Chondrocyte (in vitro differentiated cells): ENCODE results near the gene PTGDR. TPM values are rescaled to one million over a fixed set of nuclear protein-coding genes. Genes with fewer than 3 reads are reported as not detected.

Experiments used
- DNase-seq: peaks from one replicate; pipeline ENCODE4 v3.0.0; 2021; ENCODE audit warnings: mixed read lengths, low spot score
- H3K27ac Mint-ChIP-seq: one replicate; pipeline ENCODE4 v1.8.0; 2021; ENCODE audit warnings: mild to moderate bottlenecking, moderate library complexity, mixed read lengths; ENCODE audit not compliant: unreplicated experiment
- H3K27me3 Mint-ChIP-seq: 2 replicates; pipeline ENCODE4 v1.8.0; 2021; ENCODE audit warnings: low read depth, mixed read lengths
- H3K36me3 Mint-ChIP-seq: 2 replicates; pipeline ENCODE4 v1.8.0; 2021; ENCODE audit warnings: low read depth, mixed read lengths
- H3K4me1 Mint-ChIP-seq: 2 replicates; pipeline ENCODE4 v1.8.0; 2021; ENCODE audit warnings: low read depth, mild to moderate bottlenecking, mixed read lengths
- H3K4me3 Mint-ChIP-seq: one replicate; pipeline ENCODE4 v1.8.0; 2021; ENCODE audit warnings: mild to moderate bottlenecking, moderate library complexity, mixed read lengths; ENCODE audit not compliant: unreplicated experiment
- H3K9me3 Mint-ChIP-seq: 2 replicates; pipeline ENCODE4 v1.8.0; 2021; ENCODE audit warnings: low read depth, mixed read lengths
- CTCF ChIP-seq: fragments of 200-600 bp; sonication (generic); IDR thresholded peaks from 2 replicates; pipeline ENCODE4 v1.5.0; 2021; ENCODE audit warnings: antibody characterized with exemption, mild to moderate bottlenecking, moderate library complexity
- long read RNA-seq: library from polyadenylated mRNA; stranded (forward); transcript quantifications from one replicate; pipeline ENCODE4 v2.0.0, GENCODE V29; 2021
- total RNA-seq: library from RNA; stranded (reverse); gene quantifications from 3 replicates; pipeline ENCODE4 v1.2.1, GENCODE V29; 2021

PTGDR gene
- 0.07 TPM in 1 of 3 replicates, not detected in the others for total RNA-seq
- long read RNA-seq = 0 reads

GRCh38 chr14:52267501-52268278 is at the start of gene PTGDR:
Gene PTGDR (plus strand): TSS chr14:52267698. CDS start chr14:52267815, 117 bp downstream.
- Mint-ChIP-seq H3K9me3 (no peaks in the 10 kb centered on the region), H3K27ac (peak within 1 kb of the TSS; percentile 62), H3K4me3 (peak within 1 kb of the TSS; percentile 77), H3K27me3 (peaks cover 35% of the 10 kb centered on the region), H3K36me3 (peaks cover 2% of the 10 kb centered on the region), H3K4me1 (peaks cover 35% of the 10 kb centered on the region)
- no peak for TF ChIP-seq CTCF
- no peak for DNase-seq

- H3K4me3 Mint-ChIP-seq = no peak overlapping the region
- no peak overlapping the region for H3K27ac Mint-ChIP-seq
Observed at GRCh38 chr14:52219488-52220084, 47.9 kb upstream of the PTGDR start.

GRCh38 chr14:52220924-52221811 is 46.3 kb upstream of the PTGDR start:
- H3K27ac Mint-ChIP-seq = no peak overlapping the region
- peaks cover 4% of the 10 kb centered on the region for H3K4me1 Mint-ChIP-seq
- H3K27me3 Mint-ChIP-seq = peaks cover 8% of the 10 kb centered on the region
- DNase-seq = no peak
- TF ChIP-seq CTCF = no peak
- no peaks in the 10 kb centered on the region for H3K36me3 Mint-ChIP-seq
- no peaks in the 10 kb centered on the region for H3K9me3 Mint-ChIP-seq
- no peak overlapping the region for H3K4me3 Mint-ChIP-seq

More at GRCh38 chr14:52219488-52220084, 47.9 kb upstream of the PTGDR start:
- TF ChIP-seq CTCF = no peak
- H3K4me1 Mint-ChIP-seq = no peaks in the 10 kb centered on the region
- no peak for DNase-seq
- H3K27me3 Mint-ChIP-seq = peaks cover 16% of the 10 kb centered on the region
- no peaks in the 10 kb centered on the region for H3K9me3 Mint-ChIP-seq
- no peaks in the 10 kb centered on the region for H3K36me3 Mint-ChIP-seq

- Mint-ChIP-seq H3K4me1 (peaks cover 4% of the 10 kb centered on the region), H3K27me3 (no peaks in the 10 kb centered on the region), H3K9me3 (no peaks in the 10 kb centered on the region), H3K4me3 (no peak overlapping the region), H3K27ac (no peak overlapping the region), H3K36me3 (no peaks in the 10 kb centered on the region)
- DNase-seq = no peak
- TF ChIP-seq CTCF = no peak
Observed at GRCh38 chr14:52222901-52223300, 44.6 kb upstream of the PTGDR start.
